Esophagus mucosa (tissue), 1 donor: ENCODE results near the gene RAB38. TPM values are rescaled to one million over a fixed set of nuclear protein-coding genes. Genes with fewer than 3 reads are reported as not detected.

Experiments used
- ATAC-seq: fragments of 200-7000 bp; cut with Tn5 transposase; one replicate; pipeline ENCODE4 v1.9.1; 2020
- total RNA-seq: library from RNA; stranded (reverse); gene quantifications from one replicate; pipeline ENCODE4 v1.2.4, GENCODE V29; 2023
- donor health status: DM: yes; HTN: yes; CAD: no.

RAB38 gene
- total RNA-seq, 1 donor from 2014 or later: 84.7 TPM

GRCh38 chr11:88102598-88102934 is 72.7 kb downstream of the RAB38 start:
- peak; percentile 96 for ATAC-seq

DNA sequence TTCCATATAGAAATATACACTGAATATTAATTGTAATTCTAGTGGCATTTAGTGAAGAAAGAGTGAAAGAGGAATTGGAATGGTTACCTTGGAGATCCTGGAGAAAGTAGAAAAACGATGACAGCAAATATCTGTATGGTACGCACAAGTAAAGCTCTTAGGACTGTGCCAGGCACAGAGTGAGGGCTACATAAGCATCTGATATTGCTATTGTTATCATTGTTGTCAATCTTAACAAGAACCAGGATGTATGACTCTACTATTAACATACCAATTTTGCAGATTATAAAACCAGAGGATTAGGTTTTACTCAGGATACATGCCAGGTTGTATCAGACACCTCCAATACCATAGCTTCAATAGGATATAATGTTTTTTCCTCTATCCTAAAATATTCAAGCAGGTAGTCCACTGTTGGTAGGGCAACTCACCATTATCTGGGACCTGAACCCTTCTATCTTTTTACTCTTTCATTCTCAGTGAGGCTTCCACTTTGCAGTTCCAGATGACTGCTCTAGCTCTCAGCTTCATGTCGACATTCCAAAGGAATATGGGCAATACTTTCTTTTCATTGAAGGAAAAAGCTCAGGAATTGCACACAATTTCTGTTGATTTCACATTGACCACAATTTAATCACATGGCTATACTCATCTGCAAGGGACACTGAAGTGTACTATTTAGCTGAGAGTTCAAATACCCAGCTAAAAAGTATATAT is 73.2 kb downstream of the RAB38 start:
- ATAC-seq: no peak

GRCh38 chr11:88100151-88100550 is 75.1 kb downstream of the RAB38 start:
- ATAC-seq: no peak

- ATAC-seq: no peak
Observed at GRCh38 chr11:88098289-88098688, 77.0 kb downstream of the RAB38 start.

- no peak for ATAC-seq
Observed at GRCh38 chr11:88089134-88089533, 86.1 kb downstream of the RAB38 start.

- ATAC-seq: no peak
Observed at GRCh38 chr11:88087337-88087736, 87.9 kb downstream of the RAB38 start.

DNA sequence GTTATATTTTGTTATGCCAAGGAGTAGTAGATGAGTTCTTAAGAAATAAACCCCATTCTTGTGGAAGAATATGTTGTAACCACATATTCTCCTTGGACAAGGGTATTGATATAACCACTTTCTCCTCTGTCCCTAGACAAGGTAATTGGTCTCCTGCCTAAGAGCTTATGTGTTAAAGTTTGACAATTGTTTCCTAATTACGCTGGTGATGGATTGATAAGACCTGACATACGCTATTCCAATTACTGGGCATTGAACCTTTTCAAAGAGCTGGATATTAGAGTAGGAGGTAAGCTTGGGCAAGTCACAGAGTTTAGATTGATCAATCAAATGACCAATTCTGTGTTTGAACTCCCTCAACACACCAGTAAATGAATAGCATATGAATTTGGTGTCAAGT is 88.9 kb downstream of the RAB38 start:
- ATAC-seq: no peak

GRCh38 chr11:88070437-88070836 is 104.8 kb downstream of the RAB38 start:
- no peak for ATAC-seq

- no peak for ATAC-seq
Observed at GRCh38 chr11:88068848-88069554, 106.2 kb downstream of the RAB38 start.

DNA sequence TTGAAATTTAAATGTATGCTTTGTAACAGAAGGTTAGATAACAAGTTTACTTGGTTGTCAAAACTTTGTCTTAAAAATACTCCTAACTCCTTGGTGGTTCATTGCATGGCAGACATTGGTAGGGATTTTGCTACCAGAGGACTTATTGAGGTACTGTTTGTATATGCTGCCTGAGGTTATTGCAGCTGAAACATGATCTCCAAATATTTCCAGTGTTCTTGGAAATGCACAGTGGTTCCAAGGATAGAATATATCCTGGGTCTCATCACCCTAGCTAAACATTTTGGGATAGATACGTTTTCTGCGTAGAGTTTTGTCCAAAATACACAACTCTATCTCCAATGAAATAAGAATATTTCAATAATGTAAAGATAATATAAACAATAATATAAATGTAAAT is 109.2 kb downstream of the RAB38 start:
- ATAC-seq: no peak

DNA sequence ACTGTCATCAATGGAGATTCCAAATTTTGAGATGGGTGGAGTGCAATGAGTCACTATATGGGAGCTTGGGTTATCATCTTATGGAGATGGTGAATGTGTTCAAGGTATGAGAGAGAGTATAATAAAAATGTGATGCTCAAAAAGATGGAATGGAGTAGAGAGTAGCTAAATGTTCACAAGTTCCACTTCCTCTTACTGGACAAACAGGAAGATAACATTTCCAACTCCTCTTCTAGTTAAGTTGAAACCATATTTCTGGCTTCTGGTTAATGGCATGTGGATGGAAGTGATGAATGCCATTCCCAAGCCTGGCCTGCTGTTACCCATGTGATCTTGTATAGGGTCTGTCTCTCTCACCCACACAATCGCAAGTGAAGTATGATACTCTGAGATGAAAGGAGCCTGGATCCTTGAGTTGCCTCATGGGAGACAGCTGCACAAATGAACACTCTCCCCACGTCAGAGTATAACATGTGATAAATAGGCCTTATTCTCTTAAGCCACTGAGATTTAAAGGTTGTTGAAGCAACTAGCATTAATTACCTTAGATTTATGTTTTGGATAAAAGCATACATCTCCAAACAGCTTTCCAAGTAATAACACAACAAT is 111.0 kb downstream of the RAB38 start:
- ATAC-seq: no peak

Other genes starting within 250 kb of the RAB38 start
- gene CTSC, start 162.3 kb upstream of the RAB38 start, total RNA-seq: 86.4 TPM